SU-DHL-6 (cell line): Measurements from ENCODE around the gene TTC9B.

ENCODE experiments used
- CTCF ChIP-seq: fragments of 200-600 bp; sonication (generic); IDR thresholded peaks from one replicate; pipeline ENCODE4 v1.5.1; 2017; ENCODE audit warnings: antibody characterized with exemption, mild to moderate bottlenecking, low read length, moderate library complexity; ENCODE audit not compliant: insufficient read depth, poor library complexity, severe bottlenecking
- EZH2phosphoT487 ChIP-seq: fragments of 200-600 bp; sonication (generic), shearing (Covaris generic); conservative IDR thresholded peaks from 2 replicates; pipeline ENCODE4 v1.6.1; 2018; ENCODE audit warnings: mild to moderate bottlenecking, antibody characterized with exemption, low read length, moderate library complexity, mixed read lengths

GRCh38 chr19:40234429-40235237 is 16.4 kb upstream of the TTC9B start:
- TF ChIP-seq CTCF, result no peak
- no peak for TF ChIP-seq EZH2phosphoT487
